ENCODE measurements around the gene GNAL. TPM values are rescaled to one million over a fixed set of nuclear protein-coding genes. Genes with fewer than 3 reads are reported as not detected.

Gene GNAL
- total and polyA plus RNA-seq, 2 of the 4 experiments (the other 2 are of a cell fraction), result 0.15 to 0.36 TPM

DNA sequence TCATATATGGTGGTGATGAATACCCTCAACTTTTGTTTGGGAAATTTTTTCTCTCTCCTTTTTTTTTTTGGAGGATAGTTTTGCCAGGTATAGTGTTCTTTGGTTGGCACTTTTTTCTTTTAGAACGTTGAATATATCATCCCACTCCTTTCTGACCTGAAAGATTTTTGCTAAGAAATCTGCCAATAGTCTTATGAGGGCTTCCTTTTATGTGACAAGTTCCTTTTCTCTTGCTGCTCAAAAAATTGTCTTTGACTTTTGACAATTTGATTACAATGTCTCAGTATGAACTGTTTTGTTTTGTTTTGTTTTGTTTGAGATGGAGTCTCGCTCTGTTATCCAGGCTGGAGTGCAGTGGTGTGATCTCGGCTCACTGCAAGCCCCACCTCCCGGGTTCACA is 21.5 kb downstream of the GNAL start:
- H3K4me3 ChIP-seq (ENCODE audit: insufficient read depth, low read depth, low read length), result no peak overlapping the region
- no peak overlapping the region for H4K91ac ChIP-seq (ENCODE audit: insufficient read depth, low read depth, low read length)
- no peak overlapping the region for H3K4ac ChIP-seq (ENCODE audit: low read depth, low read length)
- no peak overlapping the region for H2BK20ac ChIP-seq (ENCODE audit: low read depth, low read length)
- H3K23ac ChIP-seq (ENCODE audit: low read depth, low read length), result no peak overlapping the region
- H3K9ac ChIP-seq (ENCODE audit: low read depth, low read length), result no peak overlapping the region
- no peak for TF ChIP-seq USF2 (IDR thresholded peaks at IDR 0.05; ENCODE audit: low read depth, low read length)
- TF ChIP-seq MXI1 (IDR thresholded peaks at IDR 0.05; ENCODE audit: borderline replicate concordance, low read depth, low read length), result no peak
- ChIA-PET POLR2A (ENCODE audit: unreplicated experiment) (no interaction called here), CTCF (no interaction called here)
- H4K20me1 ChIP-seq (ENCODE audit: insufficient read depth, low read length), result no peaks in the 10 kb centered on the region
- peaks cover 17% of the 10 kb centered on the region for H3K27me3 ChIP-seq (ENCODE audit: control insufficient read depth, insufficient read depth, low read length)
- no peak overlapping the region for H3K27ac ChIP-seq (ENCODE audit: insufficient read depth, low read length)
- H4K5ac ChIP-seq (ENCODE audit: low read depth, low read length), result no peak overlapping the region
- H3K4me2 ChIP-seq (ENCODE audit: low read depth, low read length), result no peak overlapping the region
- DNase-seq (no peak), ATAC-seq (ENCODE audit: low read depth) (no peak)
- H2BK15ac ChIP-seq (ENCODE audit: low read depth, low read length), result no peak overlapping the region
- no peaks in the 10 kb centered on the region for H3K36me3 ChIP-seq (ENCODE audit: control insufficient read depth, insufficient read depth, low read length)
- H3K18ac ChIP-seq (ENCODE audit: low read depth, low read length), result no peak overlapping the region
- in situ Hi-C loops (cut with MboI; ENCODE audit: low sequenced_read_pairs) (no loop called here), intact Hi-C loops (cut with micrococcal nuclease) (no loop called here), dilution Hi-C loops (cut with HindIII; ENCODE audit: low sequenced_read_pairs, unreplicated experiment) (no loop called here)
- no peaks in the 10 kb centered on the region for H3K4me1 ChIP-seq (ENCODE audit: control insufficient read depth, insufficient read depth, low read length)
- no peaks in the 10 kb centered on the region for H3K79me1 ChIP-seq (ENCODE audit: low read depth in 1 of 2, low read length in 2 of 2)
- no peak overlapping the region for H2AK9ac ChIP-seq (replicated peaks; ENCODE audit: low read depth, low read length, poor library complexity)
- no peak overlapping the region for H2BK120ac ChIP-seq (ENCODE audit: low read depth, low read length)
- no peaks in the 10 kb centered on the region for H3K9me1 ChIP-seq (ENCODE audit: insufficient read depth, low read length)
- no peak overlapping the region for H2BK5ac ChIP-seq (ENCODE audit: low read depth, low read length, poor library complexity, severe bottlenecking)
- no peaks in the 10 kb centered on the region for H3K9me3 ChIP-seq (ENCODE audit: control insufficient read depth, insufficient read depth, low read length)
- no peak overlapping the region for H2AK5ac ChIP-seq (ENCODE audit: low read depth, low read length)
- H2AFZ ChIP-seq (replicated peaks; ENCODE audit: low read length, poor library complexity), result no peak overlapping the region
- H3K56ac ChIP-seq (ENCODE audit: extremely low read depth, insufficient read depth, low read length), result no peak overlapping the region
- no peak overlapping the region for H4K8ac ChIP-seq (ENCODE audit: low read depth in 2 of 2, low read length in 2 of 2)
- no CpG with 5 or more reads among the region's 4 CpGs for WGBS, 2 experiments (ENCODE audit: extremely low coverage in 2 of 2, insufficient read length in 1 of 2)
- no TSS peak for BruUV-seq (replicated peaks)
- H3K14ac ChIP-seq (replicated peaks; ENCODE audit: low read depth, low read length), result no peak overlapping the region
